ENCODE measurements around the gene DNAH14. TPM values are rescaled to one million over a fixed set of nuclear protein-coding genes. Genes with fewer than 3 reads are reported as not detected.
"Not testable (repeated sequence)": the region's sequence is repeated elsewhere in the genome, so short reads cannot be mapped to it uniquely, and the experiment has no call there.

DNAH14 gene
- total and polyA plus RNA-seq, 2 experiments from 2014 or later: 13.5 to 40.8 TPM

DNA sequence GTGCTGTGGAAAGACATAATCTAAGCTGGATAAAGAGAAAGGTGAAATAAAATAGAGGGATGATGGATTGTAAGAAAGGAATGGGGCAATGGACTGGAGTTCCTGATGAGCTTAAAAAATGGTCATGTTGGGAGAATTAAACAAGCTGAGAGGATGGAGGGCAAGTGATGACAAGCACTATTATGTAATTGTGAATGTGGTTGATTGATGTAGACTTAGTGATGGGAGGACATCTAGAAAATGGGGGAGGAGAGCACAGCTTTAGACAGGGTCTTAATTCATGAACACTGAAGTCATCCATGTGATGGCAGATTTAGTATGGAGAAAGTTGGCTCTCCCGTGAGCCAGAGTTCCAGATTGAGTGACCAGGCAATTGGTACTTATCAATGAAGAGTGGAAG, 29.0 kb downstream of the DNAH14 start:
- Histone ChIP-seq H3K36me3 (no peaks in the 10 kb centered on the region), H3K4me3 (no peak overlapping the region), H3K27ac (no peak overlapping the region), H3K27me3 (no peaks in the 10 kb centered on the region), H3K9me3 (ENCODE audit: low read depth) (no peaks in the 10 kb centered on the region), H3K4me1 (ENCODE audit: low read depth) (no peaks in the 10 kb centered on the region)
- DNase-seq (ENCODE audit: low read depth in 1 of 2, low spot score in 1 of 2): no peak
- TF ChIP-seq, protein P1, sequence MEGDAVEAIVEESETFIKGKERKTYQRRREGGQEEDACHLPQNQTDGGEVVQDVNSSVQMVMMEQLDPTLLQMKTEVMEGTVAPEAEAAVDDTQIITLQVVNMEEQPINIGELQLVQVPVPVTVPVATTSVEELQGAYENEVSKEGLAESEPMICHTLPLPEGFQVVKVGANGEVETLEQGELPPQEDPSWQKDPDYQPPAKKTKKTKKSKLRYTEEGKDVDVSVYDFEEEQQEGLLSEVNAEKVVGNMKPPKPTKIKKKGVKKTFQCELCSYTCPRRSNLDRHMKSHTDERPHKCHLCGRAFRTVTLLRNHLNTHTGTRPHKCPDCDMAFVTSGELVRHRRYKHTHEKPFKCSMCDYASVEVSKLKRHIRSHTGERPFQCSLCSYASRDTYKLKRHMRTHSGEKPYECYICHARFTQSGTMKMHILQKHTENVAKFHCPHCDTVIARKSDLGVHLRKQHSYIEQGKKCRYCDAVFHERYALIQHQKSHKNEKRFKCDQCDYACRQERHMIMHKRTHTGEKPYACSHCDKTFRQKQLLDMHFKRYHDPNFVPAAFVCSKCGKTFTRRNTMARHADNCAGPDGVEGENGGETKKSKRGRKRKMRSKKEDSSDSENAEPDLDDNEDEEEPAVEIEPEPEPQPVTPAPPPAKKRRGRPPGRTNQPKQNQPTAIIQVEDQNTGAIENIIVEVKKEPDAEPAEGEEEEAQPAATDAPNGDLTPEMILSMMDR (IDR thresholded peaks at IDR 0.05; ENCODE audit: low read depth, low read length): no peak

DNA sequence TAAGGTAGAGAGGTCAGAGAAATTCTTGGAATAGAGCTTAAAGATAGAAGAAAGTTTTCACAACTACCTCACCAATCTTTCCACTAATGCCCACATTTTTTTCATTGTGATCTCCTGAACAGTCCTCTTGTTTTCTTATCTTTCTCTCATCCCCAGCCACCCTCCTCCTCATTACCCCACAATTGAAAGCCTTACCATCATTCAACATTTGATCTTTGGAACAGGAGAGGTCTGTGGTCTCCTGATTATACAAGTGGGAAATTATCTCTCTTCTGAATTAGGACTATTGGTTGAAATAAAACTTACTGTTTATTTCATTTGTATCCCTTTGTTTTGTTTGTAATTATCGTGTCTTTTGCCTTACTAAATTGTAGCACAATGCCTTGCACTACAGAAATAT, 29.6 kb downstream of the DNAH14 start:
- H3K27ac ChIP-seq: no peak overlapping the region
- H3K27me3 ChIP-seq: no peaks in the 10 kb centered on the region
- H3K4me1 ChIP-seq (ENCODE audit: low read depth): no peaks in the 10 kb centered on the region
- no peak overlapping the region for H3K4me3 ChIP-seq
- no peaks in the 10 kb centered on the region for H3K9me3 ChIP-seq (ENCODE audit: low read depth)
- TF ChIP-seq, protein P1 (IDR thresholded peaks at IDR 0.05; ENCODE audit: low read depth, low read length): no peak
- DNase-seq (ENCODE audit: low read depth in 1 of 2, low spot score in 1 of 2): no peak
- H3K36me3 ChIP-seq: no peaks in the 10 kb centered on the region

DNA sequence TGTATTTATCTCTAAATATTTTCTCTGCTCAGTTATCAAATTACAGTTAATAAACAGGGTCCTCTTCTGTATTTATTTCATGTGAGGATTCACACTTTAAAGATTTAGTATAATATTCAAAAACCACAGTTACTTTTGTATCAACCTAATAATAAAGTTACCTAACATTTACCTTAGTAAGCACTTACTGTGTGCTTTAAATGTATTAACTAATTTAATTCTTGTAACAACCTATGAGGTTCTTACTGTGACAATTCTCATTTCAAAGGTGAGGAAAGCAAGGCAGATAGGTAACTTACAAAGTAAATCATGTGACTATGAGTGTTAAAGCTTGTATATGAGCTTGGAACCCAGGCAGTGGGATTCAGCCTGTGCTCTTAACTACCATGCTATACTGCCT, 30.2 kb downstream of the DNAH14 start:
- H3K4me1 ChIP-seq (ENCODE audit: low read depth): no peaks in the 10 kb centered on the region
- no peak for DNase-seq (ENCODE audit: low read depth in 1 of 2, low spot score in 1 of 2)
- no peaks in the 10 kb centered on the region for H3K27me3 ChIP-seq
- H3K4me3 ChIP-seq: no peak overlapping the region
- TF ChIP-seq, protein P1 (IDR thresholded peaks at IDR 0.05; ENCODE audit: low read depth, low read length): no peak
- H3K36me3 ChIP-seq: no peaks in the 10 kb centered on the region
- no peaks in the 10 kb centered on the region for H3K9me3 ChIP-seq (ENCODE audit: low read depth)
- H3K27ac ChIP-seq: no peak overlapping the region

DNA sequence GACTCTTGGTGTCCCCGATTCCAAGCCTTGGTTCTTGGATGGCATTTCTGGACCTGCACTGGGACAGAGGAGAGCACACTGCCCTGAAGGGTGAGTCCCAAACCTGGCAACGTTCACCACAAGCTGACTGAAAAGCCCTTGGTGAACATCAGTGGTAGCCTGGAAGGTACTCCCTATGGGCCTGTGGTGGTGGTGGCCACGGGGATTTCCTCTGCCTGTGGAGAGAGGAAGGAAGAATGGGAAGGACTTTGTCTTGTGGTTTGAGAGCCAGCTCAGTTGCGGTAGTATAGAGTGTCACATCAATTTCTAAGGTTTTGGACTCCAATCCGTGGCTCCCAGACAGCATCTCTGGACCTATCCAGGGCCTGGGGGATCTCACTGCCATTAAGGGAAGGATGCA, 50.7 kb downstream of the DNAH14 start:
- Histone ChIP-seq H3K9me3 (ENCODE audit: low read depth) (no peaks in the 10 kb centered on the region), H3K27ac (no peak overlapping the region), H3K36me3 (no peaks in the 10 kb centered on the region), H3K27me3 (no peaks in the 10 kb centered on the region), H3K4me1 (ENCODE audit: low read depth) (no peaks in the 10 kb centered on the region), H3K4me3 (no peak overlapping the region)
- TF ChIP-seq, protein P1 (IDR thresholded peaks at IDR 0.05; ENCODE audit: low read depth, low read length): no peak
- DNase-seq (ENCODE audit: low read depth in 1 of 2, low spot score in 1 of 2): no peak

DNA sequence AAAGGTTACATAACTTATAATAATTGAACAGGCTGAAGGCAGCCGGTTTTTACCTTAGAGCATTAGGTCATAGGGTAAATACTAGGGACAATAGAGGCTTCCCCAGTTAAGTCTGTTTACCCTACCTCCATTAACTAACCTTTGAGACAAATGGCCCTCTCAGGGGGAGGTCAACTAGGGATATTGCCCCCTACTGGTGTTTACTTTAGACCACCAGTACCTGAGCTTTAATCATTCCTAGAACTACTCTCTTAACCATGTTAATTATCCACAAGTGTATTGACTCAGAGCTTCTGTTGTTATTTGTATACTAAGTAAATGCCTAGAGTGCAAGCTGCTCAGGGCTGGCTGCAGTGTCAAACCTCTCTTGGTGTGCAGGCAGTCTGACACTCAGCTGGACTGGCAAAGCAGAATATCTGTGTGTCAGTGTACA, 52.5 kb downstream of the DNAH14 start:
- H3K4me1 ChIP-seq (ENCODE audit: low read depth); H3K27me3 ChIP-seq; DNase-seq (ENCODE audit: low read depth in 1 of 2, low spot score in 1 of 2); H3K9me3 ChIP-seq (ENCODE audit: low read depth); H3K36me3 ChIP-seq; H3K4me3 ChIP-seq; H3K27ac ChIP-seq: not testable (repeated sequence)

DNA sequence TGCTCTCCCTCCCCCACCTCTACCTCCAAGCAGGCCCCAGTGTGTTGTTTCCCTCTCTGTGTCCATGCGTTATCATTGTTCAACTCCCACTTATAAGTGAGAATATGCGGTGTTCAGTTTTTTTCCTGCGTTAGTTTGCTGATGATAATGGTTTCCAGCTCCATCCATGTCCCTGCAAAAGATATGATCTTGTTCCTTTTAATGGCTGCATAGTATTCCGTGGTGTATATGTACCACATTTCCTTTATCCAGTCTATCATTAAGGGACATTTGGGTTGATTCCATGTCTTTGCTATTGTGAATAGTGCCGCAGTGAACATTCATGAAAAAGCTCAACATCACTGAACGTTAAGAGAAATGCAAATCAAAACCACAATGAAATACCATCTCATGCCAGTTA, 58.6 kb downstream of the DNAH14 start:
- TF ChIP-seq, protein P1 (IDR thresholded peaks at IDR 0.05; ENCODE audit: low read depth, low read length): no peak
- Histone ChIP-seq H3K4me3 (no peak overlapping the region), H3K27ac (no peak overlapping the region), H3K36me3 (no peaks in the 10 kb centered on the region), H3K9me3 (ENCODE audit: low read depth) (no peaks in the 10 kb centered on the region), H3K4me1 (ENCODE audit: low read depth) (no peaks in the 10 kb centered on the region), H3K27me3 (no peaks in the 10 kb centered on the region)
- no peak for DNase-seq (ENCODE audit: low read depth in 1 of 2, low spot score in 1 of 2)

Measured in cardiac muscle cell (in vitro differentiated cells and primary cell).